Measurements from ENCODE around the gene CACNA1S. TPM values are rescaled to one million over a fixed set of nuclear protein-coding genes. Genes with fewer than 3 reads are reported as not detected.

CACNA1S gene
- polyA plus RNA-seq, 3 donors from 2014 or later = not detected

DNA sequence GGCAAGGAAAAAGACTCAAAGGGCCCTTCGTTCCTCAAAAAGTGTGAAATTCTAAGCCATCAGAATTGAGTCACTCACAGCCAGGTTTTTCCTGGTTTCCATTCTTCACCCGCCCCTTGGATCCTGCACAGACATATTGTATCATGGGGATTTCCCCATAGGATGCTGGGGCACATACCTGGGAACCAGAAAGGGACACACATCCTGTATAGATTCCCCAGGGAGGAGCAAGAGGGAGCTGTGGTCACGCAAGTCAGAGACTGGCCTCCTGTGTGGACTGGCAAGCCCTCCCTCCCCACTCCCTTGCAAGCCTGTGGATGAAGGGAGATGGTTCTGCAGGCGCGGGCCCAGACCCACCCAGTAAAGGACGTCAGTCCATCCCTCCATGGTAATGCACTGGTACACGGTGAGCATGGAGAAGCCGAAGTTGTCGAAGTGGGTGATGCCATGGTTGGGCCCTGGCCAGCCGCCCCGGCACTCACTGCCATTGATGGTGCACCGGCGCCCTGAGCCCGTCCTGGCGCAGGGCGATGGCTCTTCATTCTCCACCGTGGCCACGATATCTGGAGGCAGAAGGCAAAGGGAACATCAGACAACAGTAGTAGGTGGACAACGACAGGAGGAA is 23.2 kb downstream of the CACNA1S start:
- Mint-ChIP-seq H3K4me3 (no peak overlapping the region), H3K36me3 (no peaks in the 10 kb centered on the region), H3K9me3 (no peaks in the 10 kb centered on the region), H3K27ac (no peak overlapping the region), H3K27me3 (ENCODE audit: low read depth in 3 of 3) (peaks cover 0 to 19% (median 0%) of the 10 kb centered on the region in 3 donors), H3K4me1 (no peaks in the 10 kb centered on the region)
- no peak for DNase-seq

DNA sequence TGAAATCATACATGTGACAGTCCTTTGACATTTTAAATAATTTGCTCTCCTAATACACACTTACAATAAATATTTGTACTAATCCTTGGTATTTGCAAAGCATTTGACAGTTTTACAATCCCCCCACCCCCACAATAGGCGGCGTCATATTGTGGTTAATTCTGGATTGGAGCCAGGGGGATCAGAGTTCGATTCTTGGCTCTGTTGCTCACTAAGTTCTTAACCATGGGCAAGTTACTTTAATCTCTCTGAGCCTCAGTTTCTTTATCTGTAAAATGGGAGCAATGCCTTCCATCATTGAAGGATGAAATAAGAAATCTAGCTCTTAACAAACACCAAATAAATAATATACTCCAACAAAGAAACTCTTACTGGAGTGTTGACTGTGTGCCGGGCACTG is 23.8 kb downstream of the CACNA1S start:
- no peak overlapping the region for H3K27ac Mint-ChIP-seq
- H3K36me3 Mint-ChIP-seq = no peaks in the 10 kb centered on the region
- H3K4me3 Mint-ChIP-seq = no peak overlapping the region
- no peak for DNase-seq
- H3K9me3 Mint-ChIP-seq = no peaks in the 10 kb centered on the region
- H3K4me1 Mint-ChIP-seq = no peaks in the 10 kb centered on the region
- peaks cover 0 to 15% (median 0%) of the 10 kb centered on the region in 3 donors for H3K27me3 Mint-ChIP-seq (ENCODE audit: low read depth in 3 of 3)

DNA sequence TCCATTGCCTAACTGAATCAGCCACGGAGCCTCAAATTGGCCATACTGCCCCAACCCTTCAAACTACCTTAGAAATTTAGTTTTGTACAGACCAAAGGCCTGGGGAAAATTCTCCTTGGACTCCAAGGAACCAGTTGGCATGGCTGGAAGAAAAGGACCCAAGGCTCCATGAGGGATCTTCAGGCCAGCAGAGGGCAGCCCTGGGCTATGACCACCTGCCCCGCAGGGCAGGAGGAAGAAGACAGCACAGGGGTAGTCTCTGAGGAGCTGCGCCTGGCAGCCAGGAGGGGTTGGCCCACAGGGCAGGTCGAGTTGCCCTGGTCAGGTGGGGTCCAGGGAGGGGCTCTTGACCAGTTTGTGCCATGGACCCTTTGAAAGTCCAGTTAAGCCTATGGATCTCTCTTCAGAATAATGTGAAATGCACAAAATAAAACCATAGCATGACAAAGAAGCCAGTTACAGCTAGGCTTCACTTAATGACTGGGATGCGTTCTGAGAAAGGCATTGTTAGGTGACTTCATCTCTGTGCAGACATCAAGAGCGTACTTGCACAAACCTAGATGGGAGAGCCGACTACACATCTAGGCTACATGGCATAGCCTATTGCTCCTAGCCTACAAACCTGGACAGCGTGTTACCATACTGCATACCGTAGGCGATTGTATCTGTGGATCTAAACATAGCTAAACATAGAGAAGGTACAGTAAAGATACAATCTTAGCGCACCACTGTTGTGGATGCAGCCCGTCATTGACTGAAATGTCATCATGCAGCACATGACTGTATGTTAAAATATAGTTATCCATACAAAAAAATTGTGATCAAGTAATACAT is 26.1 kb downstream of the CACNA1S start:
- no peak overlapping the region for H3K27ac Mint-ChIP-seq

DNA sequence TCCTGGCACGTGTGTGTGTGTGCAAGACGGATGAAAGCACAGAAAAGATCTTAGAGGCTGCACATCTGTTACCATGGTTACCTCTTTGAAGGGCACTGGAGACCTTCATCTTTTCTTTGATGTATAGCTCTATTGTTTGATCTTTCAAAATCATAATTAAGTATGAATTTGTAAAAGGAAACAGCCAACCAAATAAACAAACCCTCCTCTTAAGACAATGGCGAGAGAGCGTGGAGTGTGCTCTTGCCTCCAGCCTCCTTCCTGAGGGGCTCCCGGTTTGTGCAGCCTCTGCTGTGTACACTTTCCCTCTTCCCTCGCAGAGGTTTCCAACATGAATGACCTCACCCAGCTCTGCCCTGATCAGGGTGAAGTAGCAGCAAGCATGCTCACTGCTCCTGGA is 27.9 kb downstream of the CACNA1S start:
- Mint-ChIP-seq H3K27me3 (ENCODE audit: low read depth in 3 of 3) (peaks cover 1 to 9% (median 1%) of the 10 kb centered on the region in 3 donors), H3K4me1 (no peaks in the 10 kb centered on the region), H3K27ac (no peak overlapping the region), H3K4me3 (no peak overlapping the region), H3K9me3 (no peaks in the 10 kb centered on the region), H3K36me3 (no peaks in the 10 kb centered on the region)
- no peak for DNase-seq

More for the DNA sequence above, 26.1 kb downstream of the CACNA1S start:
- Mint-ChIP-seq H3K27me3 (ENCODE audit: low read depth in 3 of 3) (peaks cover 1 to 10% (median 1%) of the 10 kb centered on the region in 3 donors), H3K4me1 (no peaks in the 10 kb centered on the region), H3K36me3 (no peaks in the 10 kb centered on the region), H3K9me3 (no peaks in the 10 kb centered on the region), H3K4me3 (no peak overlapping the region)
- DNase-seq = peak in 2 of 3 donors; percentile 2 to 24

DNA sequence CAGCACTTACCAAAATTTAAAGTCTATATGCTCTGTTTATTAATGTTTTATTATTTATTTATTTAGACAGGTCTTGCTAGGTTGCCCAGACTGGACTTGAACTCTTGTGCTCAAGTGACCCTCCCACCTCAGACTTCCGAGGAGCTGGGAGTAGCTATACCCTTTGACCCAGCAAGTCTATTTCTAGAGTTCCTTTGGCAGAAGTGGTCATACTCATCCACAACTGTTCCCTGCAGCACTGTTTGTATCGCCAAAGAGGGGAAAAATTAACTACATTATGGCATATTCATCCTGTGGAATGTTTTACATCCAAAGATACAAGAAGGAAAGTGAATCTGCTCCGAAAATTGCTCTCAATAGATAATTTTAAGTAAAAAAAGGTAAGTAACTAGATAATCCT is 28.5 kb downstream of the CACNA1S start:
- no peak for DNase-seq
- Mint-ChIP-seq H3K9me3 (no peaks in the 10 kb centered on the region), H3K27me3 (ENCODE audit: low read depth in 3 of 3) (peaks cover 1 to 5% (median 1%) of the 10 kb centered on the region in 3 donors), H3K4me1 (no peaks in the 10 kb centered on the region), H3K27ac (no peak overlapping the region), H3K4me3 (no peak overlapping the region), H3K36me3 (no peaks in the 10 kb centered on the region)

DNA sequence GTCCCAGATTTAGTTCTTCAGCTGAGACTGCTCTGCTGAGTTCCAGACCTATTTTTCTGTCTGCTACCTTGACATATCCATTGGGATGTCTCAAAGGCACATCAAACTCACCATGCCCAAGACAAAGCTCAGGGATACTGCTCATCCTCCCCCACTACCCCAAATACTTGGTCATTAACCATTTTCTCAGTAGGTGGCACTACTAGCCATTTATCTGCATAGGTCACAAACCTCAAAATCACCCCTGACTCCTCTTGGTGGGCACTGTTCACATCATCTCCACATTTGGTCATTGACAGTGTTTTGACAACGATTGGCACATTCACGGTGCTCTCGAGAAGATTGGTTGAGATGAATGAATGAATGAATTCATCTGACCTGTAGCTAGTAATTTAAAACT is 32.1 kb downstream of the CACNA1S start:
- Mint-ChIP-seq H3K4me3 (no peak overlapping the region), H3K4me1 (no peaks in the 10 kb centered on the region), H3K36me3 (no peaks in the 10 kb centered on the region), H3K27ac (no peak overlapping the region), H3K27me3 (ENCODE audit: low read depth in 3 of 3) (peaks cover 3 to 5% (median 3%) of the 10 kb centered on the region in 3 donors), H3K9me3 (no peaks in the 10 kb centered on the region)
- DNase-seq = no peak

DNA sequence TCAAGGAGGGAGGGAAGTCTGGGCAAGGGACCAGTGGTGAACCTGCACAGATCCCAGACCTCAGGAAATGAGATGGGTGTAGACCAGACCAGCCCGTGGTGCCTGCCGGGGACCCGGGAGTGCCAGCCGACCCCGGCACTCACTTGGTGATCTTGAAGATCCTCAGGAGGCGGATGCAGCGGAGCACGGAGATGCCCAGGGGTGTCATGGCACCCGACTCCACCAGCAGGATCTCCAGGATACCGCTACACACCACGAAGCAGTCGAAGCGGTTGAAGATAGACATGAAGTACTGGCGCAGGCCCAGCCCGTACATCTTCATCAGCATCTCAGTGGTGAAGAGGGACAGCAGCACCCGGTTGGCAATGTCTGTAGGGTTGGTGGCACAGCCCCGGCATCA is 34.5 kb downstream of the CACNA1S start:
- no peak overlapping the region for H3K27ac Mint-ChIP-seq
- no peaks in the 10 kb centered on the region for H3K4me1 Mint-ChIP-seq
- H3K27me3 Mint-ChIP-seq (ENCODE audit: low read depth in 3 of 3) = peaks cover 0 to 5% (median 3%) of the 10 kb centered on the region in 3 donors

DNA sequence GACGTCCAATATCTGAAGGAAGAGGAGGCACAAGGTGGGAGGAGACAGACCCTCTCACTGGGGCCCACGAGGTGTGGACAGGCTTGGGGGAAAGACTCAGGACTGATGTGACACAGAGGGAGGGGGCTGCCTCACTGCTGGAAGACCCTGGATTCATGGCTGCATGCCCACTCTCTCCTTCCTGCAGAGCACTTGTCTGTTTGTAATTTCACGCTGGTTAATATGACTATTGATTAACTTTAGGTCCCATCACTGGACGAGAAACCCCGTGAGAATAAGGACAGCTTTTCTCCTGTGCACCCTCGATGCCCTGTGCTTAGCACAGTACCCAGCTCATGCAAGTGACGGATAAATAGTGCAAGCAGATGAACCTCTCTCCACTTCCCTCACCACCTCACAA is 35.1 kb downstream of the CACNA1S start:
- no peak for DNase-seq
- no peak overlapping the region for H3K4me3 Mint-ChIP-seq
- no peaks in the 10 kb centered on the region for H3K4me1 Mint-ChIP-seq
- no peaks in the 10 kb centered on the region for H3K36me3 Mint-ChIP-seq
- H3K27ac Mint-ChIP-seq = no peak overlapping the region
- peaks cover 0 to 6% (median 3%) of the 10 kb centered on the region in 3 donors for H3K27me3 Mint-ChIP-seq (ENCODE audit: low read depth in 3 of 3)
- H3K9me3 Mint-ChIP-seq = peaks cover 0 to 2% (median 0%) of the 10 kb centered on the region in 6 donors

More for the DNA sequence above, 34.5 kb downstream of the CACNA1S start:
- Mint-ChIP-seq H3K4me3 (no peak overlapping the region), H3K9me3 (peaks cover 0 to 2% (median 0%) of the 10 kb centered on the region in 6 donors), H3K36me3 (no peaks in the 10 kb centered on the region)
- no peak for DNase-seq

DNA sequence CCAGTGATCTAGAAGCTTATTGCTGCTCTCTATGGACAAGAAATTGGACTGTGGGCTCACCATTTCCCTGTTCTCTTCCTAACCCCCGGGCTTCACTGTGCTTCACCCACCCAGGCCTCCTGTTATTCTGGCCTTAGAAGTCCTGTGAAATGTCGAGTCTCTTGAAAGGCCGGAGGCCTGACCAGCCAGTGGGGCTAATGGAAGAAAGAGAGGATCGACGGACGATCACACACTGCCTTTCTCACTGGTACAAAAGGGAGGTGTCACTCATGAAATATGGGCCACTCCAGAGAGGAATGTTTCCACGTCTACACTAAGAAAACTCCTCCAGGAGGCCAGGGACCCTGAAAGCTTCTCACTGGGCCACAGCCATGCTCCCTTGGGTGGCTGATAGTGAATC is 36.1 kb downstream of the CACNA1S start:
- DNase-seq = no peak
- no peaks in the 10 kb centered on the region for H3K36me3 Mint-ChIP-seq
- peaks cover 0 to 5% (median 3%) of the 10 kb centered on the region in 3 donors for H3K27me3 Mint-ChIP-seq (ENCODE audit: low read depth in 3 of 3)
- H3K27ac Mint-ChIP-seq = no peak overlapping the region
- H3K9me3 Mint-ChIP-seq = peaks cover 0 to 2% (median 0%) of the 10 kb centered on the region in 6 donors
- H3K4me3 Mint-ChIP-seq = no peak overlapping the region
- no peaks in the 10 kb centered on the region for H3K4me1 Mint-ChIP-seq

DNA sequence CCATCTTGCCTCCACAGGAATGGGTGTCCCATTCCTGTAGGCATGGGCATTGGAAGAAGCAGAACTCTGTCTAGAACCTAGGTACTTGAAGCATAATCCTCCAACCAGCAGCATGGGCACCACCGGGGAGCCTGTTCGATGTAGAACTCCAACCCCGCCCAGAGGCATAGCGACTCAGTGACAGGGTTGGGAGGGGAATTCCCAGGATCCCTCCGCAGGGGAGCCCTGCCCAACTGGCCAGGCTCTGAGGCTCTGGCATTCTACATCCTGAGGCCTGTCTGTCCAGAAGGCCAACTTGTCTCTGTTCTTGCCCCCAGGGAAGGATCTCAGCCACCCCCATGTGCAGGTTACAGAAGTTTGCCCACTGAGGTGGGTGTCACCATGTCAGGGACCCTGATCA is 38.2 kb downstream of the CACNA1S start:
- Mint-ChIP-seq H3K27ac (no peak overlapping the region), H3K9me3 (peaks cover 0 to 2% (median 0%) of the 10 kb centered on the region in 6 donors), H3K27me3 (ENCODE audit: low read depth in 3 of 3) (peaks cover 0 to 5% (median 3%) of the 10 kb centered on the region in 3 donors), H3K4me1 (no peaks in the 10 kb centered on the region), H3K36me3 (no peaks in the 10 kb centered on the region), H3K4me3 (no peak overlapping the region)
- DNase-seq = no peak

DNA sequence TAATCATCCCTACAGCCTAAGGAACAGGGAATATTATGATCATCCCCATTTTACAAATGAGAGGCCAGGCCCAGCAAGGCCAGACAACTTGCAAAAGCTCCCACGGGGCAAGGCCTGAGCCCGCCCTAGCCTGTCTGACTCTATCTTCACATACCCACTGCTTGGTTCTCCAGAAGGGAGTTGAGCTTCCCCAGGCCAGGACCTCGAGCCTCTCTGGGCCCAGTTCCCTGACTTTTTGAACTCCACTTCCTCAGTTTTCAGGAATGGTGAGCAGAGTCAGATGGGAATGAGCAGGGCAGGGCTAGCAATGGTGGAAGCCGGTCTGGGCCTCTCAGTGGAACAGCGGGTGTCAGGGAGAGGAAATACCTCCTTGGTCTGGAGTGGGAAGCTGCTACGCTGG is 39.3 kb downstream of the CACNA1S start:
- Mint-ChIP-seq H3K36me3 (no peaks in the 10 kb centered on the region), H3K27ac (no peak overlapping the region), H3K4me3 (no peak overlapping the region), H3K27me3 (ENCODE audit: low read depth in 3 of 3) (peaks cover 0 to 3% (median 2%) of the 10 kb centered on the region in 3 donors), H3K9me3 (peaks cover 0 to 2% (median 0%) of the 10 kb centered on the region in 6 donors), H3K4me1 (no peaks in the 10 kb centered on the region)
- no peak for DNase-seq

DNA sequence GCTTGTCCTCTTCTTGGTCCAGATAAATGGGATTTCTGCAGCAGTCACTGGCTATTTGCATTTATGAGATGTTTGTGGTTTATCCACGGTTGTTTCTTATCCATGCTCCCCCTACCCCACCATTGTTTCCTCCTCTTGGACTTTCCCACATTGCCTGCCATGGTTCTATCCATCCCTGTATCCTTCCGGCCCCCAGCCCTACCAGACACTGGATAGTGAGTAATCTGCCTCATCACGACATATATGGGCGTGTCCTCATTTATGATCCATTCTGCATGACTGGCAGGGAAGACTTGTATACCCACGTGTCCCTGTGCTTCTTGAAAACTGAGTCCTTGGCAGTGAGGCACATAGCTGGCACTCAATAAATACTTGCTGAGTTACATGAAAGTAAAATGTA is 40.1 kb downstream of the CACNA1S start:
- peaks cover 0 to 3% (median 2%) of the 10 kb centered on the region in 3 donors for H3K27me3 Mint-ChIP-seq (ENCODE audit: low read depth in 3 of 3)
- DNase-seq = no peak
- no peaks in the 10 kb centered on the region for H3K4me1 Mint-ChIP-seq
- H3K27ac Mint-ChIP-seq = no peak overlapping the region
- H3K36me3 Mint-ChIP-seq = no peaks in the 10 kb centered on the region
- no peak overlapping the region for H3K4me3 Mint-ChIP-seq
- H3K9me3 Mint-ChIP-seq = peaks cover 0 to 2% (median 0%) of the 10 kb centered on the region in 6 donors

DNA sequence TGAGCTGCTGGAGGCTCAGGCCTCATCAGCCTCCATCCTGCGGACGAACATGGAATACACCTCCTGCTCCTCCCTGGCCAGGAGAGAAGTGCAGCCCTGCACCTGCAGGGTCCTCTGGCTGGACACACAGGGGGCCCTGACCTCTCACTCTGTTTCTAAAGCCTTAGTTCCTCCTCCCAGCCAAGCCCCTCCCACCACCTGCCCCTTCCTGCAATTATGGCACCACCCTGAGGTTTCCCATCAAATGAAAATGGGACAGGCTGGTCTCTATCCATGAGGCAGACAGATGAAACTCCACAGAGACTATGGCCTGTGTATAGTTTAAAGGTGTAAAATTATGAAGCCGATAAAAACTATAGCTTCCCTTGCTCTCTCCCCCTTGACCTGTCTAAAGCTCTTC is 42.6 kb downstream of the CACNA1S start:
- Mint-ChIP-seq H3K27ac (no peak overlapping the region), H3K4me3 (no peak overlapping the region), H3K4me1 (no peaks in the 10 kb centered on the region), H3K9me3 (no peaks in the 10 kb centered on the region), H3K27me3 (ENCODE audit: low read depth in 3 of 3) (peaks cover 0 to 3% (median 1%) of the 10 kb centered on the region in 3 donors), H3K36me3 (no peaks in the 10 kb centered on the region)
- no peak for DNase-seq

DNA sequence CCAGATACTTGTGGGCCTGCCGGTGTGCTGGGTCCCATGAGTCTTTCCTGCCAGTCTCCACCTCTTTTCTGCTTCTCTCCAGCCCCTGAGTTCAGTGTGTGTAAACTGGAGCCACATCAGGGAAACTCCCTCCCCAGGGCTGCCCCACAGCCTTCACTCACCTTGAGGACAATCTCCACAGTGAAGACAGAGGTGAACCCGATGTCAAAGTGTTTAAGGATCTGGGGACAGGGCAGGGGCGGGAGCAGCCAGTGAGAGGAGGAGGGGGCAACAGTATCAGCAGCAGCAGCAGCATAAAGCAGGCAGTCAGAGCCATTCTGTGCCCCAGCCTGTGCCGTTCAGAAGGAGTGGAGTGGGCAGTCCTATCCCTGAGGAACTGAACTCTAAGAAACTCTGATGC is 43.2 kb downstream of the CACNA1S start:
- Mint-ChIP-seq H3K4me3 (no peak overlapping the region), H3K9me3 (peaks cover 0 to 1% (median 0%) of the 10 kb centered on the region in 6 donors), H3K4me1 (no peaks in the 10 kb centered on the region), H3K27me3 (ENCODE audit: low read depth in 3 of 3) (peaks cover 0 to 3% (median 2%) of the 10 kb centered on the region in 3 donors), H3K36me3 (no peaks in the 10 kb centered on the region), H3K27ac (no peak overlapping the region)
- DNase-seq = no peak
